Cardiac fibroblast (primary cell): ENCODE measurements around the gene SAPCD1.
"Not testable (repeated sequence)": the region's sequence is repeated elsewhere in the genome, so short reads cannot be mapped to it uniquely, and the experiment has no call there.

Source experiments
- DNase-seq, 2 donors: peaks; one replicate each; pipeline versions ENCODE4 v3.0.0 to v3.0.0-alpha.2; 2010; ENCODE audit warnings: low read depth in 2 of 2
- H3K4me3 ChIP-seq, 2 donors: replicated peaks in 1 of 2; 1 replicate in 1 of 2; 2 replicates in 1 of 2; pipeline ENCODE4 v1.5.1; 2011; ENCODE audit warnings: low read depth in 2 of 2, low read length in 2 of 2, mild to moderate bottlenecking in 2 of 2, moderate library complexity in 1 of 2
- CTCF ChIP-seq: IDR thresholded peaks from one replicate; pipeline ENCODE4 v1.5.1; 2011; ENCODE audit warnings: low read depth, mild to moderate bottlenecking, low read length, inconsistent platforms

The SAPCD1 gene

GRCh38 chr6:31794294-31794865 is 31.9 kb downstream of the SAPCD1 start:
- TF ChIP-seq CTCF = no peak
- H3K4me3 ChIP-seq = peak overlapping the region; percentile 85 to 86
- DNase-seq = peak; percentile 43 to 51

GRCh38 chr6:31794866-31795615 is 32.6 kb downstream of the SAPCD1 start:
- DNase-seq = peak in 1 of 2 donors; percentile 7
- peak overlapping the region; percentile 85 to 86 for H3K4me3 ChIP-seq
- TF ChIP-seq CTCF = no peak

- H3K4me3 ChIP-seq = peak within 1 kb of the TSS; percentile 85 to 86
Observed at GRCh38 chr6:31795616-31796298, 33.3 kb downstream of the SAPCD1 start, which contains the start of gene VARS1. VARS1 (minus strand) TSS chr6:31795752; CDS start chr6:31795217, 535 bp downstream.

GRCh38 chr6:31796993-31797385 is 34.5 kb downstream of the SAPCD1 start:
- H3K4me3 ChIP-seq = no peak overlapping the region
- no peak for DNase-seq
- no peak for TF ChIP-seq CTCF

More at GRCh38 chr6:31795616-31796298, 33.3 kb downstream of the SAPCD1 start, which contains the start of gene VARS1:
- TF ChIP-seq CTCF = peak; percentile 58
- peak; percentile 90 to 94 for DNase-seq

GRCh38 chr6:31797588-31797987 is 35.1 kb downstream of the SAPCD1 start:
- no peak for TF ChIP-seq CTCF
- DNase-seq = no peak
- no peak overlapping the region for H3K4me3 ChIP-seq

GRCh38 chr6:31799781-31800180 is 37.3 kb downstream of the SAPCD1 start:
- no peak overlapping the region for H3K4me3 ChIP-seq
- no peak for TF ChIP-seq CTCF
- DNase-seq = peak in 1 of 2 donors; percentile 10

- not testable (repeated sequence) for DNase-seq, H3K4me3 ChIP-seq
Observed at GRCh38 chr6:31801031-31801927, 38.8 kb downstream of the SAPCD1 start.
